HG03045 (cell line): Measurements from ENCODE around the gene HSD11B2.

ENCODE experiments used
- ATAC-seq: cut with Tn5 transposase; IDR thresholded peaks from one replicate; pipeline ENCODE4 v1.9.1; 2021; ENCODE audit warnings: mild to moderate bottlenecking, moderate library complexity; ENCODE audit not compliant: unreplicated experiment

HSD11B2 gene

DNA sequence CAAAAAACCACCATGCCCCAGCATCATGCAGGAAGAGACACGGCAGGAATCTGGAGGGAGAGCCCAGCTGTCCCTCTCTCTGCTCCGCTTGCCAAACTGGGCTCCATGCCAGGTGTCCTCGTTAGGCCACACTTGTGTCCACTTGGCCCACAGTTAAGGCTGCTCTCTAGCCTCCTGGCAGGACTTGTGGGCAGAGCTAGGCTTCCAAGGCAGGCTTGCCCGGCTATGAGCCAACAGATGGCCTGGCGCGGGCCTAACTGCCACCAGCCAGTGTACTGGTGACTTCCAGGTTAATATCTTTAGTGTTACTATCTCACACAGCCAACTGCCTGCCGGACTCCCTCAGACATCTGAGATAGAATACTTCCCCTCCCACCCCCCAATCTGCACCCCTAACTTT lies 39.4 kb downstream of the HSD11B2 start:
- ATAC-seq, result no peak

DNA sequence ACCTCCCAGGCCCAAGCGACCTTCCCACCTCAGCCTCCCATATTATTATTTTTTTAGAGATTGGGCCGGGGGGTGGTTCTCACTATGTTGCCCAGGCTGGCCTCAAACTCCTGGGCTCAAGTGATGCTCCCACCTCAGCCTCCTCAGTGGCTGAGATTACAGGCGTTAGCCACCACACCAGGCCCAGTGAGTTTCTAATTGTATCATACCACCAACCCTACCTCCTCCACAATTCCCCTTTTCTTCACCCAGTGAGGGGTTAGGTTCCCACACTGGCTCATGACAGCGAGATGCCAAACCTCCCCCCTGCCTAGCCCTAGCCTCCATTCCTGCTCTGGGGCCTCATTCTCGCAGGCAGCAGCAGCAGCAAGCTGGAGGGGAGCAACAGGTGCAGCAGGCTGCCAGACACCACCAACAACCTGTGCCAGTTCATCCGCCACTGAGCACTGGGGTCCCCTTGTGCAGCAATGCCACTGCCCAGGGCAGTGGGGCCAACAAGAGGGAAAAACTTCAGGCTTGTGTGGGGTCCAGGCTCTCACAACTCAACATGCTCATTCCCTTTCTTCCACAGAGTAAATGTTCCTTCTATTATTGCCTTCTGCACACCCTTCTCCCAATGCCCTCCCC lies 41.0 kb downstream of the HSD11B2 start:
- ATAC-seq, result no peak

GRCh38 chr16:67474551-67475455 lies 43.9 kb downstream of the HSD11B2 start:
- ATAC-seq, result no peak

DNA sequence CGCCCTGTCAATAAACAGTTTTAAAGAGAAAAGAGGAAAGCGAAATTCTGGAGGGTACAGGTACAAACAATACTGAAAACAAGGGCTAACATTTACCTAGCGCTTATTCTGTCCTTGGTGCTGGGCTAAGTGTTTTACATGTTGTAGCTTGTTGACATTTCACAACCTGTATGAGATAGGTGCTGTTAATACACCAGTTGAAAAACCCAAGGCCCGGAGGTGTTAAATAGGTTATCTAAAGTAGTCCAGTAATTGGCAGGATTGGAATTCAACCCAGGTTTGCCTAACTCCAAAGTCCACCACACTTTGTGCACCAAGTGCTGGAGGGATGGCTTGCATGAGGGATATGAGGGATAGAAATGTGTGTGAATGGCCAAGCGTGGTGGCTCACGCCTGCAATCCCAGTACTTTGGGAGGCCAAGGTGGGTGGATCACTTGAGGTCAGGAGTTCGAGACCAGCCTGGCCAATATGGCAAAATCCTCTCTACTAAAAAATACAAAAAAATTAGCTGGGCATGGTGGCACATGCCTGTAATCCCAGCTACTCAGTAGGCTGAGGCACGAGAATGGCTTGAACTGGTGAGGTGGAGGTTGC lies 47.1 kb downstream of the HSD11B2 start:
- no peak for ATAC-seq

- ATAC-seq, result peak; percentile 95
Measured at GRCh38 chr16:67480833-67481560, 50.1 kb downstream of the HSD11B2 start, which contains the start of gene ATP6V0D1. TSS of gene ATP6V0D1 (minus strand) at chr16:67481157. CDS start at chr16:67481086, 71 bp downstream.

DNA sequence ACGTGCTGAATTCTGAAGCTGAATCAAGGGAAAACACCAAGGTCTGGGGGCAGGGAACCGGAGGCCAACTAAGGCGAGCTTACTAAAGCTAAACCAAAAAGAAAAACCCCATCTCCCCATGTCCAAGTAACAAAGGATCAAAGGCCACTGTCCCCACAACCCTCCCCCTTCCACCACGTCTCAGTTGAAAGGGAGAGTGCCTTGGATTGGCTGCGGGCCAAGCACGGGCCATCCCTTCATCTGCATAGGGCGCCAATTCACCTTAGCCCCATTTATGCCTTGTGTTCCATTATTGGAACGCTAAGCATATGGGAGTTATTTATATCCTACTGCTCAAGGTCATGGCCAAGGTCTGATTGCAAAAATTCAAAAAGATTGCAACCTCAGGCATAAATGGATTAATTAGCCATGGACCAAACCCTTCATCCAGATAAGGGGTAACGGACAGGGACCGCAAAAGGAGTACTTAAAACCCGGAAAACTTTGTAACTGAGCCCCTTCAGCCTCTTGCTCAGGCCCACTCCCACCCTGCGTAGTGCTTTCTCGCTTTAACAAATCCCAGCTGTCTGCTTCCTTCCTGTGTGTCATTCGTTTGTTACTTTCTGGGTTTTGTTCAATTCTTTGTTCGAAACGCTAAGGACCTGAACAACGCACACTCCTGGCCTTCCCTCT lies 50.8 kb downstream of the HSD11B2 start:
- ATAC-seq, result peak; percentile 2

- no peak for ATAC-seq
Measured at GRCh38 chr16:67482233-67482924, 51.5 kb downstream of the HSD11B2 start.

DNA sequence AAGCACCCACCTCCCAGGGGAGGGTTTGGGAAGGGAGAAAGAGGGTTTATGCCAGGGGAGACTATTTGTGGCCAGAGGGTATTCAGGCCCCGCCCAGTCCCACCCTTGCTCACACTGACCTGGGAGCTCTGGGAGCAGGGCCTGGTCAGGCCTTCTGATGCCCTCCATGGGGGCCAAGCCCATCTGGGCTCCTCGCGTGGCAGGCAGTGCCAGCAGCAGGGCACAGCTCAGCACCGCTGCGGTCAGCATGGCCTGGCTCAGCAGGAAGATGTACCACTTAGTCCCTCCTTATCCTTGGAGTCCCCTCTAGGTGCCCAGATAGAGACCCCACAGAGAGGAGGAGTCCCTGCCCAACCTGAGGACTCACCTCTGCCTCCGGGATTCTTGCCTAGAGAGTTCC lies 52.2 kb downstream of the HSD11B2 start, which contains the start of gene AGRP:
Gene AGRP, minus strand, starts transcription at position 398 of the 400 bp plus-strand sequence. Its CDS starts 149 bp downstream, at position 249.
- no peak for ATAC-seq

GRCh38 chr16:67483731-67484525 lies 53.0 kb downstream of the HSD11B2 start:
- ATAC-seq, result no peak

DNA sequence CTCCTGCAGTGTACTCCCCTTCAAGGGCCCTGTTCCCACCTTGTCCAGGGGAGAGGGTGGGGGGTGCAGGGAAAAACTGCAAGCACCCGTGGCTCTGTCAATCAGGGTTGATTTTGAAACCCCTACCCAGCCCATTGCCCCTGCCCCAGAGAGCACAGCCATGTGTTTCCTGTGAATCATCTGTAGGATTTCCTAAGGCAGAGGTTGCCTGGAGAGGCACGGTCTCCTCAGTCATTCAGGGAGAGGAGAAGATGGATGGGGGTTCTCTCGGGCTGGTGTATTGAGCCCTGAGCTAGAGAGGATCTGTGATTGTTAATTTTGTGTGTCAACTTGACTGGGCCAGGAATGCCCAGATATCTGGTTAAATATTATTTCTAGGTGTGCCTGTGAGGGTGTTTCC lies 55.9 kb downstream of the HSD11B2 start:
- no peak for ATAC-seq
